GM23338 (cell line): Measurements from ENCODE around the gene TBC1D19. TPM values are rescaled to one million over a fixed set of nuclear protein-coding genes. Genes with fewer than 3 reads are reported as not detected.
"Not testable (repeated sequence)": the region's sequence is repeated elsewhere in the genome, so short reads cannot be mapped to it uniquely, and the experiment has no call there.

Experiments used
- ATAC-seq: fragments of 200-7000 bp; cut with Tn5 transposase; 3 replicates; pipeline ENCODE4 v1.9.1; 2020
- DNase-seq: peaks from one replicate; pipeline ENCODE4 v3.0.0-alpha.2; 2015; ENCODE audit warnings: low spot score
- H2AFZ ChIP-seq: fragments of 200-600 bp; sonication (generic); 2 replicates; pipeline ENCODE4 v1.8.0; 2016; ENCODE audit warnings: antibody characterized with exemption, mild to moderate bottlenecking, moderate library complexity
- H3F3A ChIP-seq: fragments of 200-600 bp; sonication (generic); replicated peaks from 2 replicates; pipeline ENCODE4 v1.8.0; 2017; ENCODE audit warnings: antibody characterized with exemption, mixed run types, low read depth
- H3K27ac ChIP-seq: fragments of 200-600 bp; sonication (generic); 2 replicates; pipeline ENCODE4 v1.6.1; 2016; ENCODE audit warnings: low read depth
- H3K27me3 ChIP-seq: fragments of 200-600 bp; sonication (generic); 2 replicates; pipeline ENCODE4 v1.8.0; 2016; ENCODE audit warnings: mild to moderate bottlenecking, mixed run types, moderate library complexity; ENCODE audit not compliant: insufficient read depth
- H3K36me3 ChIP-seq: fragments of 200-600 bp; sonication (generic); 2 replicates; pipeline ENCODE4 v1.8.0; 2016; ENCODE audit warnings: mild to moderate bottlenecking; ENCODE audit not compliant: insufficient read depth
- H3K4me1 ChIP-seq: fragments of 200-600 bp; sonication (generic); 2 replicates; pipeline ENCODE4 v1.8.0; 2016; ENCODE audit warnings: mild to moderate bottlenecking, moderate library complexity; ENCODE audit not compliant: insufficient read depth
- H3K4me2 ChIP-seq: fragments of 200-600 bp; sonication (generic); 2 replicates; pipeline ENCODE4 v1.7.1; 2017; ENCODE audit warnings: mixed run types
- H3K4me3 ChIP-seq: fragments of 200-600 bp; sonication (generic); 2 replicates; pipeline ENCODE4 v1.6.1; 2016; ENCODE audit warnings: mixed run types
- H3K79me2 ChIP-seq: fragments of 200-600 bp; sonication (generic); replicated peaks from 2 replicates; pipeline ENCODE4 v1.8.0; 2017; ENCODE audit warnings: mild to moderate bottlenecking; ENCODE audit not compliant: insufficient read depth
- H3K9me2 ChIP-seq: fragments of 200-600 bp; sonication (generic); 2 replicates; pipeline ENCODE4 v1.8.0; 2017; ENCODE audit not compliant: insufficient read depth
- H4K20me1 ChIP-seq: fragments of 200-600 bp; sonication (generic); replicated peaks from 2 replicates; pipeline ENCODE4 v1.8.0; 2017; ENCODE audit warnings: mild to moderate bottlenecking; ENCODE audit not compliant: insufficient read depth
- H3K27ac Mint-ChIP-seq: 2 replicates; pipeline ENCODE4 v1.8.0; 2020; ENCODE audit warnings: inconsistent platforms, mild to moderate bottlenecking, moderate library complexity, mixed read lengths
- H3K27me3 Mint-ChIP-seq: 3 replicates; pipeline ENCODE4 v1.8.0; 2022; ENCODE audit warnings: low read depth, mild to moderate bottlenecking, moderate library complexity, mixed read lengths, inconsistent platforms; ENCODE audit not compliant: insufficient read depth, poor library complexity
- H3K36me3 Mint-ChIP-seq: 3 replicates; pipeline ENCODE4 v1.8.0; 2021; ENCODE audit warnings: low read depth, mild to moderate bottlenecking, inconsistent platforms, moderate library complexity, mixed read lengths
- H3K4me1 Mint-ChIP-seq: 3 replicates; pipeline ENCODE4 v1.8.0; 2020; ENCODE audit warnings: mild to moderate bottlenecking, inconsistent platforms, mixed read lengths
- H3K4me3 Mint-ChIP-seq: 3 replicates; pipeline ENCODE4 v1.8.0; 2021; ENCODE audit warnings: moderate library complexity, mild to moderate bottlenecking, inconsistent platforms, mixed read lengths
- H3K9me3 Mint-ChIP-seq: 3 replicates; pipeline ENCODE4 v1.8.0; 2020; ENCODE audit warnings: moderate library complexity, mild to moderate bottlenecking, inconsistent platforms, mixed read lengths
- CREB1 ChIP-seq: fragments of 250-450 bp; sonication (Bioruptor Pico); IDR thresholded peaks from 2 replicates; pipeline ENCODE4 v1.5.0; 2020; ENCODE audit warnings: low read depth, mild to moderate bottlenecking, moderate library complexity
- EZH2phosphoT487 ChIP-seq: fragments of 200-600 bp; sonication (generic); IDR thresholded peaks from one replicate; pipeline ENCODE4 v1.8.1; 2018; ENCODE audit warnings: antibody characterized with exemption; ENCODE audit not compliant: unreplicated experiment
- NANOG ChIP-seq: IDR thresholded peaks from 2 replicates; pipeline ENCODE4 v1.6.1; 2016; ENCODE audit warnings: antibody characterized with exemption, borderline replicate concordance
- POLR2AphosphoS5 ChIP-seq: IDR thresholded peaks from 2 replicates; pipeline ENCODE4 v1.6.1; 2016; ENCODE audit warnings: antibody characterized with exemption, low read depth
- STAT1 ChIP-seq: IDR thresholded peaks from one replicate; pipeline ENCODE4 v1.6.1; 2016; ENCODE audit warnings: antibody characterized with exemption; ENCODE audit not compliant: unreplicated experiment
- polyA plus RNA-seq: library from polyadenylated mRNA; unstranded; fragments of >200 nt; fragmentation: Nextera tagmentation; extraction: Ambion mirVana; gene quantifications from 2 replicates; pipeline ENCODE4 v1.2.1, GENCODE V29; 2016
- total RNA-seq: library from RNA; depleted of rRNA; stranded (reverse); fragments of >200 nt; shearing (Covaris generic); gene quantifications from 2 replicates; pipeline ENCODE4 v1.2.3, GENCODE V29; 2014
- TF ChIP-seq, protein P1 (sequence below): IDR thresholded peaks from 2 replicates; pipeline ENCODE4 v1.6.1; 2016; ENCODE audit warnings: antibody characterized with exemption
- TF ChIP-seq, protein P2 (sequence below), 2 experiments: fragments of 200-600 bp in 1 of 2; sonication (generic) in 1 of 2; conservative IDR thresholded peaks; 2 replicates each; pipeline versions ENCODE4 v1.5.1 to v1.6.1; 2016 to 2017; ENCODE audit warnings: antibody characterized with exemption in 2 of 2, low read depth in 2 of 2, mild to moderate bottlenecking in 2 of 2, moderate library complexity in 1 of 2
- TF ChIP-seq, protein P3 (sequence below): IDR thresholded peaks from one replicate; pipeline ENCODE4 v1.6.1; 2018; ENCODE audit warnings: antibody characterized with exemption; ENCODE audit not compliant: unreplicated experiment
- TF ChIP-seq, protein P4 (sequence below): fragments of 250-450 bp; sonication (Bioruptor Pico); IDR thresholded peaks from 2 replicates; pipeline ENCODE4 v1.5.0; 2020; ENCODE audit warnings: mild to moderate bottlenecking, moderate library complexity

The TBC1D19 gene
- total and polyA plus RNA-seq, 2 experiments from 2014 or later: 1.9 to 4.3 TPM

DNA sequence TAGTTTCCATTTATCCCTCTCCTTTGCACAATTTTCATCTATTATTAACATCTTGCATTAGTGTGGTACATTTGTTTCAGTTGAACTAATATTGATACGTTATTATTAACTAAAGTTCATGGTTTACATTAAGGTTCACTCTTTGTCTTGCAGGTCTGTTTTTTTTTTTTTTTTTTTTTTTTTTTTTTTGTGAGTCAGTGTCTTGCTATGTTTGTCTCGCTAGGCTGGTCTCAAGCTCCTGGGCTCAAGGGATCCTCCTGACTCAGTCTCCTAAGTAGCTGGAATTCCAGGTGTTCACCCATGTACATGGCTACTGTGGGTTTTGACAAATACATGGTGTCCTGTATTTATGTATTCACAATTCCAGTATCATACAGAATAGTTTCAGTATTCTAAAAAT is 6.8 kb downstream of the TBC1D19 start (continued):
- TF ChIP-seq, protein P1, sequence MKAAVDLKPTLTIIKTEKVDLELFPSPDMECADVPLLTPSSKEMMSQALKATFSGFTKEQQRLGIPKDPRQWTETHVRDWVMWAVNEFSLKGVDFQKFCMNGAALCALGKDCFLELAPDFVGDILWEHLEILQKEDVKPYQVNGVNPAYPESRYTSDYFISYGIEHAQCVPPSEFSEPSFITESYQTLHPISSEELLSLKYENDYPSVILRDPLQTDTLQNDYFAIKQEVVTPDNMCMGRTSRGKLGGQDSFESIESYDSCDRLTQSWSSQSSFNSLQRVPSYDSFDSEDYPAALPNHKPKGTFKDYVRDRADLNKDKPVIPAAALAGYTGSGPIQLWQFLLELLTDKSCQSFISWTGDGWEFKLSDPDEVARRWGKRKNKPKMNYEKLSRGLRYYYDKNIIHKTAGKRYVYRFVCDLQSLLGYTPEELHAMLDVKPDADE: no peak
- TF ChIP-seq EZH2phosphoT487: no peak
- TF ChIP-seq CREB1: no peak
- TF ChIP-seq, protein P2, sequence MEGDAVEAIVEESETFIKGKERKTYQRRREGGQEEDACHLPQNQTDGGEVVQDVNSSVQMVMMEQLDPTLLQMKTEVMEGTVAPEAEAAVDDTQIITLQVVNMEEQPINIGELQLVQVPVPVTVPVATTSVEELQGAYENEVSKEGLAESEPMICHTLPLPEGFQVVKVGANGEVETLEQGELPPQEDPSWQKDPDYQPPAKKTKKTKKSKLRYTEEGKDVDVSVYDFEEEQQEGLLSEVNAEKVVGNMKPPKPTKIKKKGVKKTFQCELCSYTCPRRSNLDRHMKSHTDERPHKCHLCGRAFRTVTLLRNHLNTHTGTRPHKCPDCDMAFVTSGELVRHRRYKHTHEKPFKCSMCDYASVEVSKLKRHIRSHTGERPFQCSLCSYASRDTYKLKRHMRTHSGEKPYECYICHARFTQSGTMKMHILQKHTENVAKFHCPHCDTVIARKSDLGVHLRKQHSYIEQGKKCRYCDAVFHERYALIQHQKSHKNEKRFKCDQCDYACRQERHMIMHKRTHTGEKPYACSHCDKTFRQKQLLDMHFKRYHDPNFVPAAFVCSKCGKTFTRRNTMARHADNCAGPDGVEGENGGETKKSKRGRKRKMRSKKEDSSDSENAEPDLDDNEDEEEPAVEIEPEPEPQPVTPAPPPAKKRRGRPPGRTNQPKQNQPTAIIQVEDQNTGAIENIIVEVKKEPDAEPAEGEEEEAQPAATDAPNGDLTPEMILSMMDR (conservative IDR thresholded peaks at IDR 0.05; ENCODE audit: low read depth in 2 of 2): no peak
- no peak for TF ChIP-seq STAT1

DNA sequence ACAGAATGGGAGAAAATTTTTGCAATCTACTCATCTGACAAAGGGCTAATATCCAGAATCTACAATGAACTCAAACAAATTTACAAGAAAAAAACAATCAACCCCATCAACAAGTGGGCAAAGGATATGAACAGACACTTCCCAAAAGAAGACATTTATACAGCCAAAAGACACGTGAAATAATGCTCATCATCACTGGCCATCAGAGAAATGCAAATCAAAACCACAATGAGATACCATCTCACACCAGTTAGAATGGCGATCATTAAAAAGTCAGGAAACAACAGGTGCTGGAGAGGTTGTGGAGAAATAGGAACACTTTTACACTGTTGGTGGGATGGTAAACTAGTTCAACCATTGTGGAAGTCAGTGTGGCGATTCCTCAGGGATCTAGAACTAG is 9.7 kb downstream of the TBC1D19 start:
- H3K4me1 Mint-ChIP-seq: peaks cover 10% of the 10 kb centered on the region
- H3K4me2 ChIP-seq, H3K27ac ChIP-seq, H3K79me2 ChIP-seq, H3F3A ChIP-seq, H3K9me3 Mint-ChIP-seq, H3K36me3 Mint-ChIP-seq, H3K27me3 Mint-ChIP-seq, H4K20me1 ChIP-seq, ATAC-seq, H2AFZ ChIP-seq, H3K27me3 ChIP-seq, H3K4me1 ChIP-seq, DNase-seq, H3K4me3 ChIP-seq, H3K9me2 ChIP-seq, H3K4me3 Mint-ChIP-seq, H3K27ac Mint-ChIP-seq, H3K36me3 ChIP-seq: not testable (repeated sequence)

DNA sequence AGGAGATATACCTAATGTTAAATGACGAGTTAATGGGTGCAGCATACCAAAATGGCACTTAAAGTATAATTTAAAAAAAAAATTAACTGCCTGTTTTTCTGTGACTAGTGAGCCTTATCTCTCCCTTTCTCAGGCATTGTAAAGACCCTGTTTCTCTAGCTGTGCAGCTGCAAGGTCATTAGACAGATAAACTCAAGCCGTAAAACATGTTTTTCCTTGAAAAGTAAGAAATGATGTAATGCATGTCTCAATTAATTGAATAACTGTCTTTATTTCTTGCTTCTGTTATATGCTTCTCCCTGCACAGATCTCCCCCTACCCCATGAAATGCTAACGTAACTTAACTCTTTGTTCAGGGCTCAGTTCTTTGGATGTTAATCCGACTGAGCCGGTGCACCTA is 10.5 kb downstream of the TBC1D19 start:
- H3K27me3 ChIP-seq: no peaks in the 10 kb centered on the region
- no peak overlapping the region for H3K4me2 ChIP-seq
- Mint-ChIP-seq H3K27ac (no peak overlapping the region), H3K4me1 (peaks cover 7% of the 10 kb centered on the region), H3K36me3 (no peaks in the 10 kb centered on the region), H3K9me3 (peaks cover 3% of the 10 kb centered on the region; the same call in 1 of the 3 replicates), H3K27me3 (no peaks in the 10 kb centered on the region), H3K4me3 (no peak overlapping the region)
- no peak overlapping the region for H3K4me3 ChIP-seq
- H4K20me1 ChIP-seq: no peaks in the 10 kb centered on the region
- no peak for DNase-seq
- no peak for ATAC-seq
- H3K36me3 ChIP-seq: no peaks in the 10 kb centered on the region
- H3K9me2 ChIP-seq: no peaks in the 10 kb centered on the region
- H3K79me2 ChIP-seq: no peaks in the 10 kb centered on the region
- H3K27ac ChIP-seq: no peak overlapping the region
- H3K4me1 ChIP-seq: no peaks in the 10 kb centered on the region
- H2AFZ ChIP-seq: no peak overlapping the region
- H3F3A ChIP-seq: no peaks in the 10 kb centered on the region
- TF ChIP-seq, protein P3, sequence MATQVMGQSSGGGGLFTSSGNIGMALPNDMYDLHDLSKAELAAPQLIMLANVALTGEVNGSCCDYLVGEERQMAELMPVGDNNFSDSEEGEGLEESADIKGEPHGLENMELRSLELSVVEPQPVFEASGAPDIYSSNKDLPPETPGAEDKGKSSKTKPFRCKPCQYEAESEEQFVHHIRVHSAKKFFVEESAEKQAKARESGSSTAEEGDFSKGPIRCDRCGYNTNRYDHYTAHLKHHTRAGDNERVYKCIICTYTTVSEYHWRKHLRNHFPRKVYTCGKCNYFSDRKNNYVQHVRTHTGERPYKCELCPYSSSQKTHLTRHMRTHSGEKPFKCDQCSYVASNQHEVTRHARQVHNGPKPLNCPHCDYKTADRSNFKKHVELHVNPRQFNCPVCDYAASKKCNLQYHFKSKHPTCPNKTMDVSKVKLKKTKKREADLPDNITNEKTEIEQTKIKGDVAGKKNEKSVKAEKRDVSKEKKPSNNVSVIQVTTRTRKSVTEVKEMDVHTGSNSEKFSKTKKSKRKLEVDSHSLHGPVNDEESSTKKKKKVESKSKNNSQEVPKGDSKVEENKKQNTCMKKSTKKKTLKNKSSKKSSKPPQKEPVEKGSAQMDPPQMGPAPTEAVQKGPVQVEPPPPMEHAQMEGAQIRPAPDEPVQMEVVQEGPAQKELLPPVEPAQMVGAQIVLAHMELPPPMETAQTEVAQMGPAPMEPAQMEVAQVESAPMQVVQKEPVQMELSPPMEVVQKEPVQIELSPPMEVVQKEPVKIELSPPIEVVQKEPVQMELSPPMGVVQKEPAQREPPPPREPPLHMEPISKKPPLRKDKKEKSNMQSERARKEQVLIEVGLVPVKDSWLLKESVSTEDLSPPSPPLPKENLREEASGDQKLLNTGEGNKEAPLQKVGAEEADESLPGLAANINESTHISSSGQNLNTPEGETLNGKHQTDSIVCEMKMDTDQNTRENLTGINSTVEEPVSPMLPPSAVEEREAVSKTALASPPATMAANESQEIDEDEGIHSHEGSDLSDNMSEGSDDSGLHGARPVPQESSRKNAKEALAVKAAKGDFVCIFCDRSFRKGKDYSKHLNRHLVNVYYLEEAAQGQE: no peak
- TF ChIP-seq, protein P4, sequence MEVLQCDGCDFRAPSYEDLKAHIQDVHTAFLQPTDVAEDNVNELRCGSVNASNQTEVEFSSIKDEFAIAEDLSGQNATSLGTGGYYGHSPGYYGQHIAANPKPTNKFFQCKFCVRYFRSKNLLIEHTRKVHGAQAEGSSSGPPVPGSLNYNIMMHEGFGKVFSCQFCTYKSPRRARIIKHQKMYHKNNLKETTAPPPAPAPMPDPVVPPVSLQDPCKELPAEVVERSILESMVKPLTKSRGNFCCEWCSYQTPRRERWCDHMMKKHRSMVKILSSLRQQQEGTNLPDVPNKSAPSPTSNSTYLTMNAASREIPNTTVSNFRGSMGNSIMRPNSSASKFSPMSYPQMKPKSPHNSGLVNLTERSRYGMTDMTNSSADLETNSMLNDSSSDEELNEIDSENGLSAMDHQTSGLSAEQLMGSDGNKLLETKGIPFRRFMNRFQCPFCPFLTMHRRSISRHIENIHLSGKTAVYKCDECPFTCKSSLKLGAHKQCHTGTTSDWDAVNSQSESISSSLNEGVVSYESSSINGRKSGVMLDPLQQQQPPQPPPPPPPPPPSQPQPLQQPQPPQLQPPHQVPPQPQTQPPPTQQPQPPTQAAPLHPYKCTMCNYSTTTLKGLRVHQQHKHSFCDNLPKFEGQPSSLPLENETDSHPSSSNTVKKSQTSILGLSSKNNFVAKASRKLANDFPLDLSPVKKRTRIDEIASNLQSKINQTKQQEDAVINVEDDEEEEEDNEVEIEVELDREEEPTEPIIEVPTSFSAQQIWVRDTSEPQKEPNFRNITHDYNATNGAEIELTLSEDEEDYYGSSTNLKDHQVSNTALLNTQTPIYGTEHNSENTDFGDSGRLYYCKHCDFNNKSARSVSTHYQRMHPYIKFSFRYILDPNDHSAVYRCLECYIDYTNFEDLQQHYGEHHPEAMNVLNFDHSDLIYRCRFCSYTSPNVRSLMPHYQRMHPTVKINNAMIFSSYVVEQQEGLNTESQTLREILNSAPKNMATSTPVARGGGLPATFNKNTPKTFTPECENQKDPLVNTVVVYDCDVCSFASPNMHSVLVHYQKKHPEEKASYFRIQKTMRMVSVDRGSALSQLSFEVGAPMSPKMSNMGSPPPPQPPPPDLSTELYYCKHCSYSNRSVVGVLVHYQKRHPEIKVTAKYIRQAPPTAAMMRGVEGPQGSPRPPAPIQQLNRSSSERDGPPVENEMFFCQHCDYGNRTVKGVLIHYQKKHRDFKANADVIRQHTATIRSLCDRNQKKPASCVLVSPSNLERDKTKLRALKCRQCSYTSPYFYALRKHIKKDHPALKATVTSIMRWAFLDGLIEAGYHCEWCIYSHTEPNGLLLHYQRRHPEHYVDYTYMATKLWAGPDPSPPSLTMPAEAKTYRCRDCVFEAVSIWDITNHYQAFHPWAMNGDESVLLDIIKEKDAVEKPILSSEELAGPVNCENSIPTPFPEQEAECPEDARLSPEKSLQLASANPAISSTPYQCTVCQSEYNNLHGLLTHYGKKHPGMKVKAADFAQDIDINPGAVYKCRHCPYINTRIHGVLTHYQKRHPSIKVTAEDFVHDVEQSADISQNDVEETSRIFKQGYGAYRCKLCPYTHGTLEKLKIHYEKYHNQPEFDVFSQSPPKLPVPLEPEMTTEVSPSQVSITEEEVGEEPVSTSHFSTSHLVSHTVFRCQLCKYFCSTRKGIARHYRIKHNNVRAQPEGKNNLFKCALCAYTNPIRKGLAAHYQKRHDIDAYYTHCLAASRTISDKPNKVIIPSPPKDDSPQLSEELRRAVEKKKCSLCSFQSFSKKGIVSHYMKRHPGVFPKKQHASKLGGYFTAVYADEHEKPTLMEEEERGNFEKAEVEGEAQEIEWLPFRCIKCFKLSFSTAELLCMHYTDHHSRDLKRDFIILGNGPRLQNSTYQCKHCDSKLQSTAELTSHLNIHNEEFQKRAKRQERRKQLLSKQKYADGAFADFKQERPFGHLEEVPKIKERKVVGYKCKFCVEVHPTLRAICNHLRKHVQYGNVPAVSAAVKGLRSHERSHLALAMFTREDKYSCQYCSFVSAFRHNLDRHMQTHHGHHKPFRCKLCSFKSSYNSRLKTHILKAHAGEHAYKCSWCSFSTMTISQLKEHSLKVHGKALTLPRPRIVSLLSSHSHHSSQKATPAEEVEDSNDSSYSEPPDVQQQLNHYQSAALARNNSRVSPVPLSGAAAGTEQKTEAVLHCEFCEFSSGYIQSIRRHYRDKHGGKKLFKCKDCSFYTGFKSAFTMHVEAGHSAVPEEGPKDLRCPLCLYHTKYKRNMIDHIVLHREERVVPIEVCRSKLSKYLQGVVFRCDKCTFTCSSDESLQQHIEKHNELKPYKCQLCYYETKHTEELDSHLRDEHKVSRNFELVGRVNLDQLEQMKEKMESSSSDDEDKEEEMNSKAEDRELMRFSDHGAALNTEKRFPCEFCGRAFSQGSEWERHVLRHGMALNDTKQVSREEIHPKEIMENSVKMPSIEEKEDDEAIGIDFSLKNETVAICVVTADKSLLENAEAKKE (CRISPR knock-in tag): no peak
- TF ChIP-seq POLR2AphosphoS5 (no peak), STAT1 (no peak), NANOG (no peak)
